Prostate gland (tissue), 2 donors: ENCODE measurements around the gene ALOX15. TPM values are rescaled to one million over a fixed set of nuclear protein-coding genes. Genes with fewer than 3 reads are reported as not detected.
"Not testable (repeated sequence)": the region's sequence is repeated elsewhere in the genome, so short reads cannot be mapped to it uniquely, and the experiment has no call there.

Source experiments
- DNase-seq: peaks from one replicate; pipeline ENCODE4 v3.0.0-alpha.2; 2019; ENCODE audit warnings: low spot score
- H3K27ac ChIP-seq, 2 donors: fragments of 200-600 bp; sonication (generic); 2 replicates each; pipeline ENCODE4 v1.5.1; 2017 to 2019
- H3K27me3 ChIP-seq: fragments of 200-600 bp; sonication (generic); replicated peaks from 2 replicates; pipeline ENCODE4 v1.5.1; 2019; ENCODE audit not compliant: insufficient read depth
- H3K36me3 ChIP-seq, 2 donors: fragments of 200-600 bp; sonication (generic); 1 replicate in 1 of 2; 2 replicates in 1 of 2; pipeline versions ENCODE4 v1.5.1 to v1.8.1; 2017 to 2019
- H3K4me1 ChIP-seq: fragments of 200-600 bp; sonication (generic); replicated peaks from 2 replicates; pipeline ENCODE4 v1.5.1; 2019
- H3K4me3 ChIP-seq, 2 donors: fragments of 200-600 bp; sonication (generic); 2 replicates each; pipeline ENCODE4 v1.5.1; 2017 to 2019
- H3K9me3 ChIP-seq: fragments of 200-600 bp; sonication (generic); 2 replicates; pipeline ENCODE4 v1.5.1; 2017
- CTCF ChIP-seq, 4 experiments: fragments of 200-600 bp in 2 of 4; fragments of 450-650 bp in 2 of 4; sonication (generic) in 2 of 4; IDR thresholded peaks; 1 replicate in 3 of 4; 2 replicates in 1 of 4; pipeline ENCODE4 v1.5.1; 2016 to 2019; ENCODE audit warnings: antibody characterized with exemption in 4 of 4, mild to moderate bottlenecking in 2 of 4, moderate library complexity in 2 of 4
- POLR2A ChIP-seq: fragments of 450-650 bp; IDR thresholded peaks from one replicate; pipeline ENCODE4 v1.6.1; 2016; ENCODE audit warnings: antibody characterized with exemption, mild to moderate bottlenecking
- POLR2AphosphoS5 ChIP-seq: sonication (generic); formaldehyde crosslinking; IDR thresholded peaks from one replicate; pipeline ENCODE4 v1.6.1; 2017; ENCODE audit warnings: antibody characterized with exemption
- WGBS: methylation state at CpG from one replicate; pipeline ENCODE4 v1.1.5; 2018; 5-methylcytosine and 5-hydroxymethylcytosine counted together
- intact Hi-C: fragments of 100-400 bp; cut with DNase I; formaldehyde crosslinking; loops from one replicate; pipeline ENCODE4 v1.14.2; 2022
- total RNA-seq, 2 donors: library from RNA; depleted of rRNA; stranded (reverse); fragments of >200 nt; gene quantifications; one replicate each; pipeline ENCODE4 v1.1.0, GENCODE V29; 2016

ALOX15 gene
- total RNA-seq, 2 donors from 2014 or later, result 0.41 to 0.97 TPM

- 43% methylated on average over 8 of the region's 8 CpGs for whole genome bisulfite sequencing
- H3K27ac ChIP-seq, DNase-seq, H3K9me3 ChIP-seq, intact Hi-C loops, H3K36me3 ChIP-seq, H3K4me3 ChIP-seq, H3K4me1 ChIP-seq: not testable (repeated sequence)
- H3K27me3 ChIP-seq, result peaks cover 15% of the 10 kb centered on the region
Observed at GRCh38 chr17:4638766-4639165, 2.7 kb downstream of the ALOX15 start.

- no peak for TF ChIP-seq CTCF (IDR thresholded peaks at IDR 0.05)
- no peak for TF ChIP-seq POLR2A
- TF ChIP-seq POLR2AphosphoS5, result no peak
- Histone ChIP-seq H3K4me1 (no peaks in the 10 kb centered on the region), H3K4me3 (no peak overlapping the region), H3K27ac (no peak overlapping the region), H3K9me3 (no peaks in the 10 kb centered on the region), H3K36me3 (no peaks in the 10 kb centered on the region), H3K27me3 (peaks cover 15% of the 10 kb centered on the region)
- WGBS, result 75% methylated on average over 12 of the region's 12 CpGs
- no peak for DNase-seq
- intact Hi-C loops, result no loop called here
Observed at GRCh38 chr17:4636474-4637100, 4.9 kb downstream of the ALOX15 start.

- H3K27ac ChIP-seq, result no peak overlapping the region
- intact Hi-C loops, result no loop called here
- H3K4me3 ChIP-seq, result no peak overlapping the region
- no peak for DNase-seq
- 15% methylated on average over 10 of the region's 10 CpGs for WGBS
- TF ChIP-seq POLR2A, result no peak
- no peaks in the 10 kb centered on the region for H3K36me3 ChIP-seq
- H3K9me3 ChIP-seq, result no peaks in the 10 kb centered on the region
- H3K27me3 ChIP-seq, result peaks cover 12% of the 10 kb centered on the region
- H3K4me1 ChIP-seq, result no peaks in the 10 kb centered on the region
Observed at GRCh38 chr17:4635823-4636375, 5.6 kb downstream of the ALOX15 start.

GRCh38 chr17:4634976-4635375 is 6.5 kb downstream of the ALOX15 start:
- H3K9me3 ChIP-seq, result no peaks in the 10 kb centered on the region
- H3K4me3 ChIP-seq, result no peak overlapping the region
- no peaks in the 10 kb centered on the region for H3K4me1 ChIP-seq
- no peak for DNase-seq
- TF ChIP-seq POLR2A (no peak), POLR2AphosphoS5 (no peak), CTCF (IDR thresholded peaks at IDR 0.05) (no peak)
- no peak overlapping the region for H3K27ac ChIP-seq
- peaks cover 12% of the 10 kb centered on the region for H3K27me3 ChIP-seq
- WGBS, result 76% methylated on average over 4 of the region's 4 CpGs
- intact Hi-C loops, result no loop called here
- no peaks in the 10 kb centered on the region for H3K36me3 ChIP-seq

- DNase-seq, result no peak
- Histone ChIP-seq H3K27ac (no peak overlapping the region), H3K36me3 (no peaks in the 10 kb centered on the region), H3K4me3 (no peak overlapping the region), H3K9me3 (no peaks in the 10 kb centered on the region), H3K4me1 (no peaks in the 10 kb centered on the region), H3K27me3 (peaks cover 6% of the 10 kb centered on the region)
- WGBS, result 97% methylated on average over 2 of the region's 2 CpGs
- TF ChIP-seq POLR2A, result no peak
- intact Hi-C loops, result no loop called here
Observed at GRCh38 chr17:4633643-4634042, 7.8 kb downstream of the ALOX15 start.

- Histone ChIP-seq H3K27me3 (peaks cover 3% of the 10 kb centered on the region), H3K4me3 (no peak overlapping the region), H3K27ac (no peak overlapping the region), H3K36me3 (no peaks in the 10 kb centered on the region), H3K9me3 (no peaks in the 10 kb centered on the region), H3K4me1 (no peaks in the 10 kb centered on the region)
- no peak for DNase-seq
- intact Hi-C loops, result no loop called here
- no peak for TF ChIP-seq CTCF (IDR thresholded peaks at IDR 0.05)
- TF ChIP-seq POLR2AphosphoS5, result no peak
- TF ChIP-seq POLR2A, result no peak
- WGBS, result 52% methylated on average over 7 of the region's 7 CpGs
Observed at GRCh38 chr17:4632581-4632920, 8.9 kb downstream of the ALOX15 start.
